Progenitor cell of endocrine pancreas (in vitro differentiated cells): ENCODE results near the gene EIF4EBP2. TPM values are rescaled to one million over a fixed set of nuclear protein-coding genes. Genes with fewer than 3 reads are reported as not detected.

Source experiments
- DNase-seq: peaks from one replicate; pipeline ENCODE4 v3.0.0; 2021; ENCODE audit warnings: low spot score; ENCODE audit not compliant: unreplicated experiment
- H3K27ac Mint-ChIP-seq: 2 replicates; pipeline ENCODE4 v1.8.0; 2021; ENCODE audit warnings: mild to moderate bottlenecking, moderate library complexity, mixed read lengths
- H3K27me3 Mint-ChIP-seq: 2 replicates; pipeline ENCODE4 v1.8.0; 2021; ENCODE audit warnings: mixed read lengths
- H3K36me3 Mint-ChIP-seq: 2 replicates; pipeline ENCODE4 v1.8.0; 2022; ENCODE audit warnings: mixed read lengths; ENCODE audit not compliant: insufficient read depth
- H3K4me1 Mint-ChIP-seq: 2 replicates; pipeline ENCODE4 v1.8.0; 2021; ENCODE audit warnings: low read depth, mixed read lengths
- H3K4me3 Mint-ChIP-seq: 2 replicates; pipeline ENCODE4 v1.8.0; 2021; ENCODE audit warnings: low read depth, mild to moderate bottlenecking, moderate library complexity, mixed read lengths
- H3K9me3 Mint-ChIP-seq: 2 replicates; pipeline ENCODE4 v1.8.0; 2021; ENCODE audit warnings: low read depth, mixed read lengths
- CTCF ChIP-seq: fragments of 200-600 bp; sonication (generic); IDR thresholded peaks from one replicate; pipeline ENCODE4 v1.5.0; 2021; ENCODE audit warnings: antibody characterized with exemption, mild to moderate bottlenecking; ENCODE audit not compliant: unreplicated experiment
- total RNA-seq: library from RNA; stranded (reverse); gene quantifications from 2 replicates; pipeline ENCODE4 v1.2.1, GENCODE V29; 2021

EIF4EBP2 gene
- total RNA-seq, 1 donor from 2014 or later = 101 TPM

DNA sequence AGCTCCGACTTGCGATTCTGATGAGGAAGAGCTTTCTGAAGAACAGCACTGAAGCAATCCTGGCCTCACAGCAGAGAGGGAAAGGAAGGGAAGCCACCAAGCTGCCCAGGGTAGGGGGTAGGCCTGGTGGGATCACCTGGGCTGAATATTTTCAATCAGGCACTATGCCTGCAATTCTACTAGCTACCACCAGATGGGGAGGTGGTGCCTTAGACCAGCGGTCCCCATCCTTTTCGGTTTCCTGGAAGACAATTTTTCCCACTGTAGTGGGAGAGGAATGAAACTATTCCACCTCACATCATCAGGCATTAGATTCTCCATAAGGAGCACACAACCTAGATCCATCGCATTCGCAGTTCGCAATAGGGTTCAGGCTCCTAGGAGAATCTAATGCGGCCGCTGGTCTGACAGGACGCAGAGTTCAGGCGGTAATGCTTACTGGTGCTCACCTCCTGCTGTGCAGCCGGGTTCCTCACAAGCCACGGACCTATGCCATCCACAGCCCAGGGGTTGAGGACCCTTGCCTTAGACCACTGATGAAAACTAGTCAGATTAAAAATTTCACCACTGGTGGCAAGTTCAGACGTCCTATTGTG is 24.3 kb upstream of the EIF4EBP2 start:
- H3K27me3 Mint-ChIP-seq = peaks cover 6% of the 10 kb centered on the region
- peaks cover 7% of the 10 kb centered on the region for H3K9me3 Mint-ChIP-seq
- peaks cover 23% of the 10 kb centered on the region for H3K4me1 Mint-ChIP-seq
- no peak for DNase-seq
- no peak overlapping the region for H3K4me3 Mint-ChIP-seq
- TF ChIP-seq CTCF = peak; percentile 48
- H3K27ac Mint-ChIP-seq = no peak overlapping the region
- peaks cover 1% of the 10 kb centered on the region for H3K36me3 Mint-ChIP-seq

- H3K36me3 Mint-ChIP-seq = peaks cover 1% of the 10 kb centered on the region
- no peak for TF ChIP-seq CTCF
Measured at GRCh38 chr10:70380350-70381135, 23.4 kb upstream of the EIF4EBP2 start.

GRCh38 chr10:70381471-70382421 is 22.2 kb upstream of the EIF4EBP2 start:
- peaks cover 23% of the 10 kb centered on the region for H3K4me1 Mint-ChIP-seq
- TF ChIP-seq CTCF = no peak
- peaks cover 7% of the 10 kb centered on the region for H3K9me3 Mint-ChIP-seq
- H3K4me3 Mint-ChIP-seq = peak overlapping the region; percentile 86
- peaks cover 14% of the 10 kb centered on the region for H3K27me3 Mint-ChIP-seq
- DNase-seq = peak; percentile 35
- peaks cover 1% of the 10 kb centered on the region for H3K36me3 Mint-ChIP-seq
- H3K27ac Mint-ChIP-seq = peak overlapping the region; percentile 92

More at GRCh38 chr10:70380350-70381135, 23.4 kb upstream of the EIF4EBP2 start:
- Mint-ChIP-seq H3K27ac (no peak overlapping the region), H3K4me1 (peaks cover 23% of the 10 kb centered on the region), H3K9me3 (peaks cover 7% of the 10 kb centered on the region), H3K4me3 (peak overlapping the region; percentile 86), H3K27me3 (peaks cover 9% of the 10 kb centered on the region)
- DNase-seq = no peak

DNA sequence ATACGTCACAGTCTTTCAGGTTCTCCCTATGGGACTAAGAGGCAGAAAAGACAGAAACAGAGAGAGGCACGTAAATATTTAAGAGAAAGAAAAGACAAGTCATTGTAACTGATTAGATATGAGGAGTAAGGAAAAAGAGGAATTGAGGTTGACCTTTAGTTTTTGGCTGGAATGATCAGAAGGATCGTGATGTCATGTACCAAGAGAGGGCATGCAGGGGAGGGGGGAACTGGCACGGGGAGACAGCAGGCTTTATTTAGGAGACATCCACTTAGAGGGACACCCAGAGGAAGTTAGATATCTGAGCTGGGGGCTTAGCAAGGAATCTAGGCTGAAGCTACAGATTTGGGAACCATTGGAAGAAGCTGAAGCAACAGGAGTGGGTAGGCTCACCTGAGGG is 12.3 kb upstream of the EIF4EBP2 start:
- Mint-ChIP-seq H3K27ac (peak overlapping the region; percentile 86), H3K4me3 (no peak overlapping the region), H3K4me1 (peaks cover 19% of the 10 kb centered on the region), H3K9me3 (no peaks in the 10 kb centered on the region), H3K36me3 (no peaks in the 10 kb centered on the region), H3K27me3 (no peaks in the 10 kb centered on the region)
- TF ChIP-seq CTCF = no peak
- DNase-seq = no peak

DNA sequence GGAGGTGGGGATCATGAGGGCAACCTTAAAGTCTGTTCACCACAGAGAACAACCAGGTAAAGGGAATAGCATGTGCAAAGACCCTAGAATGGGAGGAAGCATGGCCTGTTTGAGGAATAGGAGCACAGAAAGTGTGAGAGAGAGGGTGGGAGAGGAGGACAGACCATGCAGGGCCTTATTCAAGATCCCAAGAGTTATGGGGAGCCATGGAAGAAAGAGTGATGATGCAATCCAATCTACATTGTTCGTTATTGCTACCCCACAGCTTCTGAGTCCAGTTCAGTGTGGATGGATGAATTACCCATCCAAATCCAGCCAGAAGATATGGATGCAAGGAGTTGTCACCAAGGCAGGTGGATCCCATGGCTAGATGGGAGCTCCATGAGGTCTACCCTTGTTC is 7.8 kb upstream of the EIF4EBP2 start:
- TF ChIP-seq CTCF = no peak
- no peak for DNase-seq
- Mint-ChIP-seq H3K9me3 (no peaks in the 10 kb centered on the region), H3K27ac (no peak overlapping the region), H3K27me3 (no peaks in the 10 kb centered on the region), H3K36me3 (no peaks in the 10 kb centered on the region), H3K4me1 (peaks cover 8% of the 10 kb centered on the region), H3K4me3 (no peak overlapping the region)
